ENCODE results near the gene SORCS2.

GRCh38 chr4:7777017-7777710 lies 584.8 kb downstream of the SORCS2 start:
- TF ChIP-seq, protein P1, sequence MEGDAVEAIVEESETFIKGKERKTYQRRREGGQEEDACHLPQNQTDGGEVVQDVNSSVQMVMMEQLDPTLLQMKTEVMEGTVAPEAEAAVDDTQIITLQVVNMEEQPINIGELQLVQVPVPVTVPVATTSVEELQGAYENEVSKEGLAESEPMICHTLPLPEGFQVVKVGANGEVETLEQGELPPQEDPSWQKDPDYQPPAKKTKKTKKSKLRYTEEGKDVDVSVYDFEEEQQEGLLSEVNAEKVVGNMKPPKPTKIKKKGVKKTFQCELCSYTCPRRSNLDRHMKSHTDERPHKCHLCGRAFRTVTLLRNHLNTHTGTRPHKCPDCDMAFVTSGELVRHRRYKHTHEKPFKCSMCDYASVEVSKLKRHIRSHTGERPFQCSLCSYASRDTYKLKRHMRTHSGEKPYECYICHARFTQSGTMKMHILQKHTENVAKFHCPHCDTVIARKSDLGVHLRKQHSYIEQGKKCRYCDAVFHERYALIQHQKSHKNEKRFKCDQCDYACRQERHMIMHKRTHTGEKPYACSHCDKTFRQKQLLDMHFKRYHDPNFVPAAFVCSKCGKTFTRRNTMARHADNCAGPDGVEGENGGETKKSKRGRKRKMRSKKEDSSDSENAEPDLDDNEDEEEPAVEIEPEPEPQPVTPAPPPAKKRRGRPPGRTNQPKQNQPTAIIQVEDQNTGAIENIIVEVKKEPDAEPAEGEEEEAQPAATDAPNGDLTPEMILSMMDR (IDR thresholded peaks at IDR 0.05), result no peak
- TF ChIP-seq POLR2A (IDR thresholded peaks at IDR 0.05), result no peak

All from uterus (tissue), 2 donors.